HepG2 (cell line): ENCODE results near the gene SOX13. TPM values are rescaled to one million over a fixed set of nuclear protein-coding genes. Genes with fewer than 3 reads are reported as not detected.

ENCODE experiments used
- ATAC-seq: fragments of 200-7000 bp; cut with Tn5 transposase; 3 replicates; pipeline ENCODE4 v1.9.1; 2020; ENCODE audit warnings: mild to moderate bottlenecking, moderate library complexity
- BruUV-seq: library from RNA; stranded (reverse); fragments of 400-500 nt; replicated peaks from 2 replicates; lab custom pipeline; 2021; lab: Mats Ljungman, UMichigan
- CTCF ChIA-PET: fragments of 300-600 bp; formaldehyde crosslinking; extraction: SDS; loops from one replicate; lab custom pipeline; 2021; ENCODE audit warnings: low total read pairs, inconsistent platforms, low intra/inter-chr PET ratio; lab: Yijun Ruan, JAX
- POLR2A ChIA-PET: fragments of 350-600 bp; sonication (Branson Sonifier 250); formaldehyde crosslinking; loops from one replicate; lab custom pipeline; 2020; ENCODE audit warnings: antibody characterized with exemption, inconsistent platforms; lab: Yijun Ruan, JAX
- DNase-seq: peaks from one replicate; pipeline ENCODE4 v3.0.0-alpha.2; 2015; ENCODE audit warnings: low spot score
- FAIRE-seq: peaks from 3 replicates; lab custom pipeline; 2011; peaks lifted over from hg19 to GRCh38; lab: Jason Lieb, UNC
- H2AFZ ChIP-seq: one replicate; pipeline ENCODE4 v1.6.1; 2011; ENCODE audit warnings: low read length, inconsistent platforms
- H3K27ac ChIP-seq: fragments of 300-600 bp; 3 replicates; pipeline ENCODE4 v1.8.0; 2011; ENCODE audit warnings: mixed run types, mild to moderate bottlenecking, mixed read lengths, low read length, inconsistent platforms; ENCODE audit not compliant: insufficient read depth; ENCODE audit errors: extremely low read length
- H3K27me3 ChIP-seq, 2 experiments: fragments of 200-600 bp in 1 of 2; 2 replicates in 1 of 2; 3 replicates in 1 of 2; pipeline versions ENCODE4 v1.6.0 to v1.8.0; 2011; ENCODE audit warnings: low read length in 2 of 2, mild to moderate bottlenecking in 2 of 2, moderate library complexity in 2 of 2, inconsistent platforms in 1 of 2; ENCODE audit not compliant: insufficient read depth in 2 of 2, control insufficient read depth in 1 of 2
- H3K36me3 ChIP-seq, 2 experiments: fragments of 200-600 bp in 1 of 2; replicated peaks in 1 of 2; 2 replicates in 1 of 2; 3 replicates in 1 of 2; pipeline versions ENCODE4 v1.5.1 to v1.8.0; 2011; ENCODE audit warnings: low read length in 2 of 2, inconsistent platforms in 1 of 2; ENCODE audit not compliant: insufficient read depth in 2 of 2, control insufficient read depth in 1 of 2
- H3K4me1 ChIP-seq: 2 replicates; pipeline ENCODE4 v1.5.1; 2012; ENCODE audit warnings: low read length, inconsistent platforms; ENCODE audit not compliant: insufficient read depth
- H3K4me2 ChIP-seq: 2 replicates; pipeline ENCODE4 v1.6.0; 2011; ENCODE audit warnings: low read depth, low read length, inconsistent platforms
- H3K4me3 ChIP-seq, 3 experiments: fragments of 200-600 bp in 1 of 3; sonication (generic), shearing (Covaris generic) in 1 of 3; replicated peaks in 1 of 3; 2 replicates each; pipeline ENCODE4 v1.5.1; 2011 to 2016; ENCODE audit warnings: low read length in 3 of 3, inconsistent platforms in 2 of 3, low read depth in 2 of 3, mild to moderate bottlenecking in 2 of 3, control low read depth in 1 of 3, mixed read lengths in 1 of 3; ENCODE audit not compliant: insufficient read depth in 1 of 3
- H3K79me2 ChIP-seq: one replicate; pipeline ENCODE4 v1.6.1; 2011; ENCODE audit warnings: low read length, inconsistent platforms; ENCODE audit not compliant: insufficient read depth
- H3K9ac ChIP-seq: 2 replicates; pipeline ENCODE4 v1.6.0; 2011; ENCODE audit warnings: mild to moderate bottlenecking, low read depth, low read length, inconsistent platforms; ENCODE audit not compliant: insufficient read depth
- H3K9me3 ChIP-seq: 2 replicates; pipeline ENCODE4 v1.5.1; 2012; ENCODE audit warnings: mild to moderate bottlenecking, low read length
- H4K20me1 ChIP-seq: 2 replicates; pipeline ENCODE4 v1.6.0; 2011; ENCODE audit warnings: inconsistent platforms, mild to moderate bottlenecking, low read length, moderate library complexity; ENCODE audit not compliant: insufficient read depth
- AGO2 ChIP-seq: fragments of 200-400 bp; formaldehyde crosslinking; optimal IDR thresholded peaks from 2 replicates; pipeline ENCODE3; 2017; ENCODE audit warnings: mild to moderate bottlenecking, low read depth, low read length, moderate library complexity
- ARNTL ChIP-seq: sonication (generic); formaldehyde crosslinking; IDR thresholded peaks from 2 replicates; pipeline ENCODE4 v1.4.0; 2020; ENCODE audit warnings: mild to moderate bottlenecking, missing genetic modification reagents
- CCAR2 ChIP-seq: fragments of 200-400 bp; formaldehyde crosslinking; optimal IDR thresholded peaks from 2 replicates; pipeline ENCODE3; 2018; ENCODE audit warnings: low read depth, mild to moderate bottlenecking, low read length, moderate library complexity
- HNF4G ChIP-seq, 2 experiments: sonication (generic) in 1 of 2; formaldehyde crosslinking in 1 of 2; IDR thresholded peaks; 2 replicates each; pipeline versions ENCODE4 v1.4.0 to v1.6.1; 2011 to 2020; ENCODE audit warnings: borderline replicate concordance in 2 of 2, low read depth in 2 of 2, mild to moderate bottlenecking in 2 of 2, low read length in 1 of 2, missing genetic modification reagents in 1 of 2, moderate library complexity in 1 of 2
- HNRNPH1 ChIP-seq: fragments of 200-400 bp; formaldehyde crosslinking; optimal IDR thresholded peaks from 2 replicates; pipeline ENCODE3; 2017; ENCODE audit warnings: mild to moderate bottlenecking, low read depth, low read length
- HNRNPL ChIP-seq: fragments of 200-400 bp; formaldehyde crosslinking; IDR thresholded peaks from 2 replicates; pipeline ENCODE4 v1.6.1; 2017; ENCODE audit warnings: mild to moderate bottlenecking, low read depth, low read length
- ISX ChIP-seq: sonication (generic); formaldehyde crosslinking; conservative IDR thresholded peaks from 2 replicates; pipeline ENCODE4 v1.5.0; 2020; ENCODE audit warnings: missing genetic modification reagents
- MXI1 ChIP-seq: IDR thresholded peaks from 3 replicates; pipeline ENCODE4 v1.6.1; 2012; ENCODE audit warnings: low read depth, low read length, inconsistent platforms, borderline replicate concordance
- RFX1 ChIP-seq: fragments of 450-650 bp; IDR thresholded peaks from 2 replicates; pipeline ENCODE4 v1.6.1; 2017
- RFX3 ChIP-seq: IDR thresholded peaks from 2 replicates; pipeline ENCODE4 v1.6.1; 2016; ENCODE audit warnings: missing biosample characterization, missing genetic modification reagents
- SIN3B ChIP-seq: fragments of 150-350 bp; IDR thresholded peaks from 2 replicates; pipeline ENCODE4 v1.6.1; 2014; ENCODE audit warnings: low read length
- STAG1 ChIP-seq: sonication (generic); formaldehyde crosslinking; IDR thresholded peaks from 2 replicates; pipeline ENCODE4 v1.4.0; 2020; ENCODE audit warnings: missing genetic modification reagents
- ZNF234 ChIP-seq: sonication (generic); formaldehyde crosslinking; conservative IDR thresholded peaks from 2 replicates; pipeline ENCODE4 v1.5.1; 2020; ENCODE audit warnings: mild to moderate bottlenecking, missing genetic modification reagents
- ZNF274 ChIP-seq: sonication (generic); formaldehyde crosslinking; IDR thresholded peaks from 2 replicates; pipeline ENCODE4 v1.5.1; 2020; ENCODE audit warnings: mild to moderate bottlenecking, missing genetic modification reagents
- ZNF335 ChIP-seq: sonication (generic); formaldehyde crosslinking; IDR thresholded peaks from 2 replicates; pipeline ENCODE4 v1.4.0; 2020; ENCODE audit warnings: missing genetic modification reagents
- ZNF558 ChIP-seq: sonication (generic); formaldehyde crosslinking; IDR thresholded peaks from 2 replicates; pipeline ENCODE4 v1.9.0; 2022; ENCODE audit warnings: mild to moderate bottlenecking, missing genetic modification reagents, borderline replicate concordance
- ZNF644 ChIP-seq: IDR thresholded peaks from 2 replicates; pipeline ENCODE4 v1.6.1; 2016; ENCODE audit warnings: low read depth
- ZNF746 ChIP-seq: sonication (generic); formaldehyde crosslinking; IDR thresholded peaks from 2 replicates; pipeline ENCODE4 v1.8.0; 2022; ENCODE audit warnings: mild to moderate bottlenecking, missing genetic modification reagents
- ZNF768 ChIP-seq: sonication (generic); formaldehyde crosslinking; IDR thresholded peaks from 2 replicates; pipeline ENCODE4 v1.4.0; 2020; ENCODE audit warnings: missing genetic modification reagents
- ZNF777 ChIP-seq: sonication (generic); formaldehyde crosslinking; IDR thresholded peaks from 2 replicates; pipeline ENCODE4 v1.4.0; 2020; ENCODE audit warnings: missing genetic modification reagents
- ZNF883 ChIP-seq: sonication (generic); formaldehyde crosslinking; IDR thresholded peaks from 2 replicates; pipeline ENCODE4 v1.5.1; 2020; ENCODE audit warnings: mild to moderate bottlenecking, missing genetic modification reagents; ENCODE audit errors: not compliant biosample characterization
- ZSCAN9 ChIP-seq: IDR thresholded peaks from 2 replicates; pipeline ENCODE4 v1.6.1; 2016; ENCODE audit warnings: borderline replicate concordance
- WGBS: methylation state at CpG from one replicate; pipeline ENCODE4 v1.1.6; 2017; ENCODE audit warnings: low lambda C conversion rate; 5-methylcytosine and 5-hydroxymethylcytosine counted together
- in situ Hi-C: cut with HindIII; loops from 2 replicates; pipeline ENCODE4 v1.10.0; 2017; ENCODE audit warnings: low pct_unique_long_range_greater_than_20kb; ENCODE audit not compliant: extremely low pct_ligation_motif_present
- intact Hi-C: fragments of 100-400 bp; cut with micrococcal nuclease; formaldehyde crosslinking; loops from one replicate; pipeline ENCODE4 v1.10.0; 2022; ENCODE audit not compliant: unreplicated experiment
- polyA plus RNA-seq, 8 experiments: library from polyadenylated mRNA; depleted of rRNA in 3 of 8; stranded (reverse) in 7 of 8; unstranded in 1 of 8; fragments of >200 nt; fragmentation: Illumina TruSeq in 4 of 8; extraction: Trizol in 4 of 8; gene quantifications; 2 replicates each; pipeline versions ENCODE4 v1.2.1 to v1.2.3, GENCODE V29; 2011 to 2016; ENCODE audit warnings: low read depth in 4 of 8, missing spikeins in 1 of 8, mixed read lengths in 1 of 8; ENCODE audit not compliant: insufficient read depth in 1 of 8
- total RNA-seq, 5 experiments: library from RNA; depleted of rRNA; stranded (reverse); fragments of >200 nt; fragmentation: Illumina TruSeq; extraction: Trizol; gene quantifications; 2 replicates each; pipeline ENCODE4 v1.2.3, GENCODE V29; 2016; ENCODE audit warnings: low read depth in 1 of 5
- TF ChIP-seq, protein P1 (sequence below): sonication (generic); IDR thresholded peaks from 2 replicates; pipeline ENCODE4 v1.6.1; 2016; ENCODE audit warnings: low read depth, borderline replicate concordance

The SOX13 gene
- total and polyA plus RNA-seq, 2 of the 13 experiments (the other 11 are each of a cell fraction or from before 2014, with no cell fraction given), result 13.3 to 15.8 TPM

DNA sequence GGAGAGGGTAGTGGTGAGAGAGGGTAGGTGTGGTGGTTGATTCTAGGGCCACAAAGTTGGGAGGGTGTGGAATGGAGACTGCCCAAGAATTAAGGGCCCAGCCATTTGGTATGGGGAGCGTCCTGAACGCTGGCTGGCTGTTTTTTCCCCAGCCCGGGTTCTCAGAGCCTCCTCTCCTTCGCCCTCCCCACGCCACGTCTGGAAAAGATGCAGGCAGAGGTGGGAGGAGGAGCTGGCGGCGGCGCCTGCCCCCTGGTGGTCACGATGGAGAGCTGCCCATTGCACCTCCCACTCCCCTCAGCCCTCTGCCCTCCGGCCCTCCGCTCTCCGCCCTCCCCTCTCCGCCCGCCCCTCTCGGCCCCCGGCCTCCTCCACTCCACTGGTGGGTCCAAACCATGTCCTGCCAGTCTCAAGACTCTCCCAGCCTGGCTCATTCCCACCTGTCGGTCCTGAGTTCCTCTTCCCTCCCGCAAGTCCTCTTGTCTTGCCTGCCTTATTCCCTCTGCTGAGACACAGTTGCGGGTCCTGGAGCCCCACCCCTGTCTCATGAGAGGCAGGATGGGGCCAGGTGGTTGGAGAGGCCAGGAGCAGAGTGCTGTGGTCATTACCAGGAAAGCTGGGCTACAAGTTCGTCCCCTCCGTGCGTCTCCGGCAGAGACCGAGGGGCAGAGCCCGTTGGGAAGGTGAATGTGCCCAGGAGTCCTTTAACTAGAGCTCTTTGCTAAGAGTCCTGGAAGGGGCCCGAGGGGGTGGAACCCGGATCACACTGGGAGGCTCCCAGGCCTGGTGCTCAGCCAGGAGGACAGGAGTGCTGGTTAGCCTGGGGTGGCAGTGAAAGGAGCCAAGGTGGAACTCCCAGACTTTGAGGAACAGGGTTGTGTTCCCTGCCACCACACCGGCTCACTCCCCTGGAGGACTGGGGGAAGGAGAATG, 56.3 kb downstream of the SOX13 start (continued):
- TF ChIP-seq ARNTL, result peak; percentile 20; the same call in 1 of the 2 replicates
- peak; percentile 75 for TF ChIP-seq ZNF746 (CRISPR knock-in tag)

DNA sequence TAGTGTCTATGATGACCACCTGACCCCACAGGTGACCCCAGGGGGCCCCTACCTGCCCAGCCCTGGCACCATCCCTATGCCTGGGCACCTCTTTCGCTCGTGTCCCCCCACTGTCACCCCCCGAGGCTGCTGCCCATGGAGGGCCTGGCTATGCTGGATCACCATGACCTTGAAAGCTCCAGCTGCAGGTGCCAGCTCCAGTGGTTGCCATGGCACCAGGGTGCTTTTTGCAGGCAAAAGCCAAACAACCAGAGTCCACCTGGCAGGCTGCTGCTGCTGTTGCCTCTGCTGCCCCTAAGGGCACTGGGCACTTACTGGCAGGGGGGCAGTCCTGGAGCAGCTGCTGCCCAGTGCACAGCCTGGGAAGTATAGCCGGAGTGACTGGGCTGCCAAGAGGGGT, 57.3 kb downstream of the SOX13 start:
- no peak overlapping the region for H3K9ac ChIP-seq
- H3K4me2 ChIP-seq, result peak overlapping the region; percentile 99
- ChIA-PET POLR2A (interaction anchor here (0.6 to 4.8 kb wide), 9 partner anchors 10 to 270 kb away, joined by 3 to 31 read pairs (median 4); partner anchors contain the start of genes ETNK2 and SOX13), CTCF (interaction anchor here (4.2 kb wide), 1 partner anchor 260 kb away, joined by 89 read pairs; no protein-coding TSS in a partner anchor)
- BruUV-seq, result no TSS peak
- H3K9me3 ChIP-seq, result no peaks in the 10 kb centered on the region
- H3K4me1 ChIP-seq, result peaks cover 34% of the 10 kb centered on the region
- H3K27ac ChIP-seq, result no peak overlapping the region
- FAIRE-seq (no peak), DNase-seq (no peak), ATAC-seq (peak; percentile 20)
- intact Hi-C loops (no loop called here), in situ Hi-C loops (no loop called here)
- H3K4me3 ChIP-seq, result no peak overlapping the region
- 80% methylated on average over 1 of the region's 4 CpGs for WGBS
- H3K36me3 ChIP-seq, result peaks cover 5 to 9% of the 10 kb centered on the region in 2 experiments; a peak in 3 of 5 replicates
- no peaks in the 10 kb centered on the region for H3K79me2 ChIP-seq
- no peaks in the 10 kb centered on the region for H4K20me1 ChIP-seq
- H2AFZ ChIP-seq, result no peak overlapping the region
- H3K27me3 ChIP-seq, result no peaks in the 10 kb centered on the region
- TF ChIP-seq, protein P1, sequence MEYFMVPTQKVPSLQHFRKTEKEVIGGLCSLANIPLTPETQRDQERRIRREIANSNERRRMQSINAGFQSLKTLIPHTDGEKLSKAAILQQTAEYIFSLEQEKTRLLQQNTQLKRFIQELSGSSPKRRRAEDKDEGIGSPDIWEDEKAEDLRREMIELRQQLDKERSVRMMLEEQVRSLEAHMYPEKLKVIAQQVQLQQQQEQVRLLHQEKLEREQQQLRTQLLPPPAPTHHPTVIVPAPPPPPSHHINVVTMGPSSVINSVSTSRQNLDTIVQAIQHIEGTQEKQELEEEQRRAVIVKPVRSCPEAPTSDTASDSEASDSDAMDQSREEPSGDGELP, result peak; percentile 9; the same call in 1 of the 2 replicates
- TF ChIP-seq STAG1 (CRISPR knock-in tag) (no peak), SIN3B (no peak), ZNF234 (CRISPR knock-in tag) (0 out of 2 replicates have a peak, but pooled peaks have one; percentile 32), ZNF777 (CRISPR knock-in tag) (no peak), RFX3 (peak; percentile 65), ZNF335 (CRISPR knock-in tag) (no peak), HNRNPH1 (no peak), ZSCAN9 (CRISPR knock-in tag) (no peak), AGO2 (peak; percentile 72), HNRNPL (peak; percentile 97), ZNF768 (no peak), ZNF883 (CRISPR knock-in tag) (peak; percentile 21), ZNF558 (no peak), ISX (CRISPR knock-in tag) (no peak), ZNF644 (CRISPR knock-in tag) (no peak), MXI1 (peak; percentile 32; the same call in 1 of the 3 replicates), RFX1 (peak; percentile 69), ZNF274 (CRISPR knock-in tag) (peak; percentile 54; the same call in 1 of the 2 replicates), CCAR2 (no peak), HNF4G (IDR thresholded peaks at IDR 0.05; ENCODE audit: borderline replicate concordance, low read depth, low read length) (no peak), HNF4G (CRISPR knock-in tag; IDR thresholded peaks at IDR 0.05; ENCODE audit: borderline replicate concordance, low read depth) (no peak)
